NCI-H460 (cell line): ENCODE data around the gene DOCK7. TPM values are rescaled to one million over a fixed set of nuclear protein-coding genes. Genes with fewer than 3 reads are reported as not detected.
"Not testable (repeated sequence)": the region's sequence is repeated elsewhere in the genome, so short reads cannot be mapped to it uniquely, and the experiment has no call there.

ENCODE experiments used
- DNase-seq: peaks from one replicate; pipeline ENCODE4 v3.0.0-alpha.2; 2016; ENCODE audit warnings: low read depth; ENCODE audit errors: extremely low read depth
- polyA plus RNA-seq: library from polyadenylated mRNA; depleted of rRNA; stranded (reverse); fragments of >200 nt; gene quantifications from 2 replicates; pipeline ENCODE4 v1.2.3, GENCODE V29; 2014; cell fraction: nucleus; rRNA removed
- total RNA-seq: library from RNA; depleted of rRNA; stranded (reverse); fragments of >200 nt; shearing (Covaris generic); gene quantifications from 2 replicates; pipeline ENCODE4 v1.2.3, GENCODE V29; 2014; rRNA removed

Gene DOCK7
- total RNA-seq, result 41.9 and 48.6 TPM in 2 replicates
- 27.3 and 32.2 TPM in 2 replicates for polyA plus RNA-seq

GRCh38 chr1:62687903-62688686 lies at the start of gene DOCK7:
Gene DOCK7, minus strand, starts transcription at chr1:62688386. Its CDS starts 122 bp downstream, at chr1:62688264.
- DNase-seq, result peak; percentile 72

- peak; percentile 14 for DNase-seq
Observed at GRCh38 chr1:62735491-62736171, 47.4 kb upstream of the DOCK7 start.

- DNase-seq, result no peak
Observed at GRCh38 chr1:62732331-62732730, 44.1 kb upstream of the DOCK7 start.

GRCh38 chr1:62728963-62729362 lies 40.8 kb upstream of the DOCK7 start:
- DNase-seq, result no peak

- DNase-seq, result no peak
Observed at GRCh38 chr1:62727656-62728407, 39.6 kb upstream of the DOCK7 start.

- no peak for DNase-seq
Observed at GRCh38 chr1:62726011-62726442, 37.8 kb upstream of the DOCK7 start.

GRCh38 chr1:62725255-62725654 lies 37.1 kb upstream of the DOCK7 start:
- no peak for DNase-seq

- DNase-seq, result no peak
Observed at GRCh38 chr1:62724430-62724829, 36.2 kb upstream of the DOCK7 start.

GRCh38 chr1:62723883-62724282 lies 35.7 kb upstream of the DOCK7 start:
- DNase-seq, result no peak

GRCh38 chr1:62722796-62723195 lies 34.6 kb upstream of the DOCK7 start:
- no peak for DNase-seq

- DNase-seq, result no peak
Observed at GRCh38 chr1:62720946-62721554, 32.9 kb upstream of the DOCK7 start.

GRCh38 chr1:62718400-62718799 lies 30.2 kb upstream of the DOCK7 start:
- not testable (repeated sequence) for DNase-seq

- no peak for DNase-seq
Observed at GRCh38 chr1:62717483-62717882, 29.3 kb upstream of the DOCK7 start.

- no peak for DNase-seq
Observed at GRCh38 chr1:62716397-62716796, 28.2 kb upstream of the DOCK7 start.

GRCh38 chr1:62712336-62713243 lies 24.4 kb upstream of the DOCK7 start:
- DNase-seq, result no peak

- no peak for DNase-seq
Observed at GRCh38 chr1:62707744-62708120, 19.5 kb upstream of the DOCK7 start.

- no peak for DNase-seq
Observed at GRCh38 chr1:62706985-62707743, 19.0 kb upstream of the DOCK7 start.

GRCh38 chr1:62698161-62698560 lies 10.0 kb upstream of the DOCK7 start:
- DNase-seq, result not testable (repeated sequence)

GRCh38 chr1:62694479-62694878 lies 6.3 kb upstream of the DOCK7 start:
- not testable (repeated sequence) for DNase-seq
